Aorta (tissue), 5 donors: Measurements from ENCODE around the gene CROCC2. TPM values are rescaled to one million over a fixed set of nuclear protein-coding genes. Genes with fewer than 3 reads are reported as not detected.

Experiments used
- ATAC-seq: fragments of 200-7000 bp; cut with Tn5 transposase; one replicate; pipeline ENCODE4 v1.9.1; 2022; ENCODE audit warnings: moderate library complexity; ENCODE audit not compliant: low FRiP score
- DNase-seq, 2 donors: peaks; one replicate each; pipeline ENCODE4 v3.0.0-alpha.2; 2020
- H3K27ac ChIP-seq, 2 donors: one replicate each; pipeline ENCODE4 v1.5.1; 2013; ENCODE audit warnings: low read length in 2 of 2, mild to moderate bottlenecking in 2 of 2, moderate library complexity in 2 of 2, control low read depth in 1 of 2, inconsistent platforms in 1 of 2, low read depth in 1 of 2
- H3K27me3 ChIP-seq, 2 donors: one replicate each; pipeline ENCODE4 v1.6.1; 2013; ENCODE audit warnings: control low read depth in 1 of 2, low read length in 1 of 2, mild to moderate bottlenecking in 1 of 2, moderate library complexity in 1 of 2; ENCODE audit not compliant: insufficient read depth in 2 of 2, control insufficient read depth in 1 of 2
- H3K36me3 ChIP-seq, 2 donors: one replicate each; pipeline ENCODE4 v1.6.1; 2013; ENCODE audit warnings: control low read depth in 1 of 2, low read length in 1 of 2, mild to moderate bottlenecking in 1 of 2; ENCODE audit not compliant: insufficient read depth in 2 of 2, control insufficient read depth in 1 of 2
- H3K4me1 ChIP-seq, 2 donors: one replicate each; pipeline ENCODE4 v1.6.1; 2013; ENCODE audit warnings: low read length in 2 of 2, control low read depth in 1 of 2, mild to moderate bottlenecking in 1 of 2, moderate library complexity in 1 of 2; ENCODE audit not compliant: insufficient read depth in 2 of 2, control insufficient read depth in 1 of 2
- H3K4me3 ChIP-seq, 2 donors: one replicate each; pipeline ENCODE4 v1.5.1; 2013; ENCODE audit warnings: low read length in 2 of 2, control low read depth in 1 of 2, mild to moderate bottlenecking in 1 of 2
- H3K9me3 ChIP-seq: one replicate; pipeline ENCODE4 v1.6.1; 2013; ENCODE audit warnings: mild to moderate bottlenecking, low read length; ENCODE audit not compliant: control insufficient read depth
- WGBS, 2 donors: extraction: QIAGEN DNeasy Blood & Tissue Kit; methylation state at CpG; one replicate each; pipeline ENCODE4 v1.1.7; 2013; 5-methylcytosine and 5-hydroxymethylcytosine counted together
- intact Hi-C, 2 donors: fragments of 100-400 bp; cut with DNase I; formaldehyde crosslinking; loops; one replicate each; pipeline versions ENCODE4 v1.14.2 to v1.15.0; 2022
- polyA plus RNA-seq, 2 donors: library from polyadenylated mRNA; stranded (reverse); fragments of 200-250 nt; gene quantifications; one replicate each; pipeline ENCODE4 v1.2.3, GENCODE V29; 2013
- total RNA-seq, 2 donors: library from RNA; stranded (reverse); fragmentation: NEBNext Ultra II Directional; extraction: Animal tissue kit (Norgen Biotek cat#: 25700); gene quantifications; one replicate each; pipeline ENCODE4 v1.2.1, GENCODE V29; 2021
- donor health status: healthy with polysubstance abuse.
- donor health status: Bipolar disorder and iron deficiency.
- donor health status: DM: no; HTN: no; CAD: no.
- donor health status: DM: no; HTN: no; CAD: no.
- donor health status: DM: yes; HTN: yes; CAD: no.

CROCC2 gene
- total and polyA plus RNA-seq, 4 donors = 0.13 to 0.45 TPM; not detected in 2

DNA sequence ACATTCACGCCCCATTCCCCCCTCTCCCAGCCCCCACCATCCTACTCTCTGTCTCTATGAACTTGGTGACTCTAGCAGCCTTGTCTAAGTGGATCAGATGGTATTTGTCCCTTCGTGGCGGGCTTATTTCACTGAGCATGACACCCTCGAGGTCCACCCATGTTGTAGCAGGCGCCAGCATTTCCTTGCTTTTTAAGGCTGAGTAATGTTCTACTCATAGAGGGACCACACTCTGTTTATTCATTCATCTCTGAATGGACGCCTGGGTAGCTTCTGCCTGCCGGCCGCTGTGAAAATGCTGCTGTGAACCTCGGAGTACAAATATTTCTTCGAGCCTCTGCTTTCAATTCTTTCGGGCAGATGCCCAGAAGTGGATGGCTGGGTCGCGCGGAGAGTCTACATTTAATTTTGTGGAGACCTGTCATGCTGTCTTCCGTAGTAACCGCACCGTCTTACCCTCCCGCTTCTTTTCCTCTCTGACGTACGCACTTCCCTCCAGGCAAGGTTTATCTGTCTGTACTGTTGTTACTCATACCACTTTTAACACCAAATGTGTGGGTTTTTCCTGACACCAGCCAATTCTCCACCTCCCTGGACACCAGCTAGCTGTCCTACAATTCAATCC lies 5.6 kb downstream of the CROCC2 start:
- 67 to 68% methylated on average over 20 of the region's 20 CpGs for WGBS, 2 donors
- intact Hi-C loops = loop anchor here in 1 of 2 donors (10.0 kb wide), 1 partner anchor 143 kb away; no protein-coding TSS in a partner anchor

DNA sequence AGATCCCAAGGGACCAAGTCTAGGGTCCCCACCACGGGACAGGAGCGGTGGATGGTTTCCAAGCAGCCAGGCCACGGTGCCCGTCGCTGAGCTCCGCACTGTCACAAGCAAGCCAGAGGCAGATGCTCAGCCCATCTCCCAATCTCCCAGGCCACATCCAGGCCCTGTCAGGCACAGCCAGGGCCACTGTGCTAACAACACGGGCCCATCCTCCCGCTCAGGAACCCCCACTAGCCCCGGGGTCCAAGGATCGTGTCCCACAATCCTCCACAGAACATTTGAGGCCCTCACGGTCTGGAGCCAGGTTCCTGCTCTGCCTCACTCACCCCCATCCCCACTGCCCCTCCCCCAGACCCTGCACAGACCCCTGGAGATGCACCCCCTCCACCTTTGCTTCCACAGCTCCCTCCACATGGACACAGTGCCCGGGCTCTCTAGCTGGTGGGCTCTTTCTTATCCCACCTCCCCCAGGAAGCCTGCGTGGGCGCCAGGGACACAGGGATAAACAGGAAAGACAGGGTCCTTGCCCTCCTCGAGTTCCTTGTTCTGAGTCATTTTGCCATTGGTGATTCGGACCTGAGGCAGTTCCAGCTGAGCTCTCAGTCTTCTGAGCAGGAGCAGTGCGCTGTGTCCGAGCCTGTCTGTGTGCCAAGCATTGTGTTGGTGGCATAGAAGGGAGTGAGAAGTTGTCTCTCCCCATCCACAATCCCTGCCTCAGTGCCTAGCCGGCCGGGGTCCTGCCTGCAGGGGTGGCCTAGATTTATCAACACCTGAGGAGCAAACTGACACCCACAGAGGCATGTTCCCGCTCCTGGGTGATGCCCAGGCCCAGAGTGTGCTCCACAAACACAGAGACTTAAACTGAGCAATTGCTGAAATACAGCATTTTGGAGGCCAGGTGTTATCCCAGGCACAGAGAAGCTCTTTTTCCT lies 7.0 kb downstream of the CROCC2 start:
- intact Hi-C loops = loop anchor here in 1 of 2 donors (10.0 kb wide), 1 partner anchor 142 kb away; no protein-coding TSS in a partner anchor
- no peaks in the 10 kb centered on the region for H3K27me3 ChIP-seq
- no peaks in the 10 kb centered on the region for H3K4me1 ChIP-seq
- 83 to 84% methylated on average over 21 of the region's 21 CpGs for WGBS, 2 donors
- no peak for ATAC-seq
- no peak overlapping the region for H3K27ac ChIP-seq
- H3K36me3 ChIP-seq = no peaks in the 10 kb centered on the region
- no peak overlapping the region for H3K4me3 ChIP-seq
- H3K9me3 ChIP-seq = no peaks in the 10 kb centered on the region
- DNase-seq = no peak

More for the DNA sequence above, 5.6 kb downstream of the CROCC2 start:
- no peaks in the 10 kb centered on the region for H3K27me3 ChIP-seq
- DNase-seq (no peak), ATAC-seq (no peak)
- H3K9me3 ChIP-seq = no peaks in the 10 kb centered on the region
- H3K4me3 ChIP-seq = no peak overlapping the region
- H3K36me3 ChIP-seq = no peaks in the 10 kb centered on the region
- no peak overlapping the region for H3K27ac ChIP-seq
- no peaks in the 10 kb centered on the region for H3K4me1 ChIP-seq

GRCh38 chr2:240913810-240914644 lies 7.9 kb downstream of the CROCC2 start:
- Histone ChIP-seq H3K4me1 (no peaks in the 10 kb centered on the region), H3K36me3 (no peaks in the 10 kb centered on the region), H3K4me3 (no peak overlapping the region), H3K27ac (no peak overlapping the region), H3K9me3 (no peaks in the 10 kb centered on the region), H3K27me3 (no peaks in the 10 kb centered on the region)
- DNase-seq = peak; percentile 87 to 90
- WGBS, 2 donors = 19 to 24% methylated on average over 31 to 36 of the region's 36 CpGs
- intact Hi-C loops = loop anchor here in 1 of 2 donors (10.0 kb wide), 1 partner anchor 141 kb away; no protein-coding TSS in a partner anchor
- ATAC-seq = peak; percentile 80

DNA sequence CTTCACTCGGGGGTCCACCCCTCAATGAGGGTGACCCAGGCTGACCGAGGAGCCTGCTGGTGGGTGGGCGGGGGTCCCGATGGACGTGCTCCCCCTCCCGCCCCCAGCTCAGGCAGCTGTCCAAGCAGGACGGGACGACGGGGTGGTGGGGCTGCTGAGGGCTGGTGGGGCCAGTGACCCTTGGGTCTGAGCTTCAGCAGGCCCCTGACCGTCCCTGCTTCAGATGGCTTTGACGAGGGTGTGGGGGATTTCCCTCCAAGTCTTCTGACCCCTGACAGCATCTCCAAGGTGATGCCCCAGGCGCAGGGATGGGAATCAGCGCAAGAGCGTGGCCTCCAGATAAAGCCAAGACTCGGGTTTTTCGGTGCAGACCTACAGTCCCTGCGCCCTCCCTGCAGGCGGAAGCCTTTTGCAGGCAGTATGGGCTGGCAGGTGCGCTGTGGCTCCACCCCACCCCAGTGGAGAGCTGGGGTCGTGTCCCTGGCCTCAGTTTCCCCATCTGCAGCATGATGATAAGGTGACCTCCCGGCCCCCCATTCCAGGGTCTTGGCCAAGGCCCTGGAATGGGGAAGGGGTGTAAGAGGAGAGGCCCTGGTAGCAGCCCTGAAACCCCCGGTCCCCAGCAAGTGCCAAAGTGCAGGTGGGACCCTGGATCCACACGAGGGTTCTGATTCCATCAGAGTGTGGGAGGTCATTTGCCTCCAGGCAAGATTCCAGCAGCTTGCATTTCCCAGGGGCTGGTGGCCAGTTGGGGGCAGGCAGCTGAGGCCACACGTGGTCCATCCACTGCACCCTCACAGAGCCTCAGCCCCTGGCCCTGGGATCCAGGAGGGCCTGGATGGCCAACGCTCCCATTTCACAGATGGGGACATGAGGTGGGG lies 8.7 kb downstream of the CROCC2 start:
- intact Hi-C loops = loop anchor here in 1 of 2 donors (5.0 to 10.0 kb wide), 2 partner anchors 77 to 140 kb away; no protein-coding TSS in a partner anchor
- no peaks in the 10 kb centered on the region for H3K27me3 ChIP-seq
- ATAC-seq (no peak), DNase-seq (peak; percentile 44 to 63)
- H3K9me3 ChIP-seq = no peaks in the 10 kb centered on the region
- no peak overlapping the region for H3K4me3 ChIP-seq
- H3K36me3 ChIP-seq = no peaks in the 10 kb centered on the region
- no peak overlapping the region for H3K27ac ChIP-seq
- H3K4me1 ChIP-seq = no peaks in the 10 kb centered on the region
- 51 to 58% methylated on average over 22 to 25 of the region's 25 CpGs for WGBS, 2 donors

GRCh38 chr2:240915526-240916341 lies 9.6 kb downstream of the CROCC2 start:
- no peak overlapping the region for H3K27ac ChIP-seq
- H3K4me3 ChIP-seq = no peak overlapping the region
- H3K9me3 ChIP-seq = no peaks in the 10 kb centered on the region
- WGBS, 2 donors = 30 to 34% methylated on average over 30 to 34 of the region's 34 CpGs
- intact Hi-C loops = loop anchor here in 1 of 2 donors (5.0 to 10.0 kb wide), 2 partner anchors 77 to 139 kb away; no protein-coding TSS in a partner anchor
- H3K4me1 ChIP-seq = no peaks in the 10 kb centered on the region
- no peaks in the 10 kb centered on the region for H3K36me3 ChIP-seq
- ATAC-seq (no peak), DNase-seq (peak; percentile 40 to 72)
- no peaks in the 10 kb centered on the region for H3K27me3 ChIP-seq

GRCh38 chr2:240916571-240917008 lies 10.5 kb downstream of the CROCC2 start:
- Histone ChIP-seq H3K4me3 (no peak overlapping the region), H3K9me3 (no peaks in the 10 kb centered on the region), H3K36me3 (no peaks in the 10 kb centered on the region), H3K4me1 (no peaks in the 10 kb centered on the region), H3K27ac (no peak overlapping the region), H3K27me3 (no peaks in the 10 kb centered on the region)
- ATAC-seq (peak; percentile 53), DNase-seq (peak; percentile 86 to 91)
- 5 to 7% methylated on average over 22 to 24 of the region's 24 CpGs for WGBS, 2 donors
- intact Hi-C loops = loop anchor here in 1 of 2 donors (5.0 to 10.0 kb wide), 2 partner anchors 76 to 138 kb away; no protein-coding TSS in a partner anchor

DNA sequence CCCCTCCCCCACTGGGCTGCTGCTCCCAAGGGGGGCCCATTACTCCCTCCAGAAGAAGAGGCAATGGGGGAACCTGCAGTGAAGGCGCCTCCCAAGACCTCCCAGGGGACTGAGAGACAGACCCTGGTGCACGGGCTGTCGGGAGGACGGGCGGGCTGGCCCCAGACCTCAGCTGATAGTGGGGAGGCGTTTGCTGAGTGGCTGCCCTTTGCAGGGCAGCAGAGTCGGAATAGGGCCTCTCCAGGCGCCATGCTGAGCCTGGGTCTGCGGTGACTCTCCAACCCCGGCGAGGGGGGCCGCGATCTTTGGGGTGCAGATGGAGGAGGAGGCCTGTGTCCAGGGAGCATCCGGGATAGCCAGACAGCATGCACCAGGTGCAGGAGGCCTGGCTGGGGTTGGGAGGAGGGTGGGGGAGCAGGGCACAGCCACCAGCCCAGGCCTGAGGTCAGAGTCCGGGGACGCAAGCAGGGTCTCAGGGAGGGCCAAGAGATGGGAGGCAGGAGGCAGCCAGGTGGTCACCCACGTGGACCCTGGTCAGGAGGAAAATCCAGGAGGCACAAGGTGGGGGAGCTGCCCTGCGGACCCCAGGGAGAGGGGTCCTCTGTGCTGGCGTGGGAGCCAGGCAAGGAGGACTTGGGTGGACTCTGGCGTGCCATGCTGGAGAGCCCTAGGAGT lies 11.0 kb downstream of the CROCC2 start:
- 90% methylated on average over 19 to 20 of the region's 20 CpGs for WGBS, 2 donors
- intact Hi-C loops = loop anchor here in 1 of 2 donors (5.0 to 10.0 kb wide), 2 partner anchors 75 to 138 kb away; no protein-coding TSS in a partner anchor
- DNase-seq (peak; percentile 49 to 75), ATAC-seq (no peak)
- Histone ChIP-seq H3K27me3 (no peaks in the 10 kb centered on the region), H3K9me3 (no peaks in the 10 kb centered on the region), H3K4me3 (no peak overlapping the region), H3K27ac (no peak overlapping the region), H3K4me1 (no peaks in the 10 kb centered on the region), H3K36me3 (no peaks in the 10 kb centered on the region)
